Activated T-helper 2 cell treated with anti-CD3 and anti-CD28 coated beads, Interferon-gamma antibody, Interleukin-2, Interleukin-4, amounts not matched to agents 10 μg/mL and 5 μg/mL and 100 μg/mL, durations not matched to agents 14 hours and 24 hours and 36 hours (primary cell): ENCODE data around the gene DENND4C. TPM values are rescaled to one million over a fixed set of nuclear protein-coding genes. Genes with fewer than 3 reads are reported as not detected.
"Not testable (repeated sequence)": the region's sequence is repeated elsewhere in the genome, so short reads cannot be mapped to it uniquely, and the experiment has no call there.

Experiments used
- DNase-seq: peaks from one replicate; pipeline ENCODE4 v3.0.0; 2021; ENCODE audit warnings: low spot score
- H3K27ac Mint-ChIP-seq: one replicate; pipeline ENCODE4 v1.8.0; 2021; ENCODE audit warnings: mixed read lengths
- H3K27me3 Mint-ChIP-seq: one replicate; pipeline ENCODE4 v1.8.0; 2021; ENCODE audit warnings: low read depth, mixed read lengths
- H3K36me3 Mint-ChIP-seq: one replicate; pipeline ENCODE4 v1.8.0; 2021; ENCODE audit warnings: low read depth, mixed read lengths
- H3K4me1 Mint-ChIP-seq: one replicate; pipeline ENCODE4 v1.8.0; 2021; ENCODE audit warnings: low read depth, mixed read lengths
- H3K4me3 Mint-ChIP-seq: one replicate; pipeline ENCODE4 v1.8.0; 2021; ENCODE audit warnings: low read depth, mild to moderate bottlenecking, moderate library complexity, mixed read lengths
- H3K9me3 Mint-ChIP-seq: one replicate; pipeline ENCODE4 v1.8.0; 2021; ENCODE audit warnings: mixed read lengths
- intact Hi-C: fragments of 100-400 bp; cut with micrococcal nuclease; formaldehyde crosslinking; loops from one replicate; pipeline ENCODE4 v1.15.1; 2023
- total RNA-seq: library from RNA; stranded (reverse); gene quantifications from 2 replicates; pipeline ENCODE4 v1.2.3, GENCODE V29; 2022

Gene DENND4C
- total RNA-seq, 1 donor from 2014 or later, result 19.0 TPM

DNA sequence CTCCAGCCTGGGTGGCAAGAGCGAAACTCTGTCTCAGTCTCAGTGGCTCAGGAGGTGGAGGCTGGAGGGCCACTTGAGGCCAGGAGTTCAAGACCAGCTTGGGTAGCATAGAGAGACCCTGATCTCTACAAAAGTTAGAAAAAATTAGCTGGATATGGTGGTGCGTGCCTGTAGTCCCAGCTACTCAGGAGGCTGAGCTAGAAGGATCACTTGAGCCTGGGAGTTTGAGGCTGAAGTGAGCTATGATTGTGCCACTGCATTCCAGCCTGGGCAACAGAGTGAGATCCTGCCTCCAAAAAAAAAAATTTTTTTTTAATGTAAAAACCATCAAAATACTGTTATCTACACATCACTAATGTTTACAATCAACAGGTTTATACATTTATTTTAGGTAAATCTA is 24.6 kb downstream of the DENND4C start:
- H3K9me3 Mint-ChIP-seq, result no peaks in the 10 kb centered on the region
- H3K36me3 Mint-ChIP-seq, result peaks cover 13% of the 10 kb centered on the region
- no peak for DNase-seq
- H3K27ac Mint-ChIP-seq, result no peak overlapping the region
- peaks cover 10% of the 10 kb centered on the region for H3K4me1 Mint-ChIP-seq
- no peak overlapping the region for H3K4me3 Mint-ChIP-seq
- H3K27me3 Mint-ChIP-seq, result no peaks in the 10 kb centered on the region
- intact Hi-C loops, result no loop called here

DNA sequence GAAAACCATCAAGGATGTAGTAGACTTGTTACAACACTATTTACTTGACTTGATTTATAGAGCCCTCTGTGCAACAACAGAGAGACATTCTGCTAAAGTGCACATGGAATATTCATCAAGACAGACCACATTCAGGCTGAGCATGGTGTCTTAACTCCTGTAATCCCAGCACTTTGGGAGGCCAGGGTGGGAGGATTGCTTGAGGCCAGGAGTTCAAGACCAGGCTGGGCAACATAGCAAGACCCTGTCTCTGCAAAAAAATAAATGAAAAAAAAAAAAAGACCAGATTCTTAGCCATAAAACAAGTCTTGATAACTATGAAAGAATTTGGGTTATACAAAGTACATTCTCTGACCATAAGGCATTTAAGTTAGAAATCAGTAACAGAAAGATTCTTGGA is 25.3 kb downstream of the DENND4C start:
- peaks cover 10% of the 10 kb centered on the region for H3K4me1 Mint-ChIP-seq
- peaks cover 6% of the 10 kb centered on the region for H3K36me3 Mint-ChIP-seq
- H3K27ac Mint-ChIP-seq, result no peak overlapping the region
- H3K9me3 Mint-ChIP-seq, result no peaks in the 10 kb centered on the region
- no peak for DNase-seq
- H3K27me3 Mint-ChIP-seq, result no peaks in the 10 kb centered on the region
- H3K4me3 Mint-ChIP-seq, result no peak overlapping the region
- intact Hi-C loops, result no loop called here

DNA sequence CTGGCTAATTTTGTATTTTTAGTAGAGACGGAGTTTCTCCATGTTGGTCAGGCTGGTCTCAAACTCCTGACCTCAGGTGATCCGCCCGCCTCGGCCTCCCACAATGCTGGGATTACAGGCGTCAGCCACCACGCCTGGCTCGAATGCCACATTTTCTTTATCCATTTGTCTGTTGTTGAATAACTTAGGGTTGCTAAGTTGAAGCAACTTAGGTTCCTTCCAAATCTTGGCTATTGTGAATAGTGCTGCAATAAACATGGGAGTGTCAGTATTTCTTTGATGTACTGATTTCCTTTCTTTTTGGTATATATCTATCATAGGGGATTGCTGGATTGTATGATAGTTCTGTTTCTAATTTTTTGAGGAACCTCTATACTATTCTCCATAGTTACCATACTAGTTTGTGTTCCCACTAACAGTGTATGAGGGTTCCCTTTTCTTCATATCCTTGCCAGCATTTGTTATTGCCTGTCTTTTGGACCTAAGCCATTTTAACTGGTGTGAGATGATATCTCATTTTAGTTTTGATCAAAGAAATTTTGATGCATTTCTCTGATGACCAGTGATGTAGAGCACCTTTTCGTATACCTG is 29.3 kb downstream of the DENND4C start:
- DNase-seq, H3K4me3 Mint-ChIP-seq, H3K9me3 Mint-ChIP-seq, H3K36me3 Mint-ChIP-seq, H3K27me3 Mint-ChIP-seq, H3K4me1 Mint-ChIP-seq, H3K27ac Mint-ChIP-seq, intact Hi-C loops: not testable (repeated sequence)

- H3K27me3 Mint-ChIP-seq, intact Hi-C loops, DNase-seq, H3K9me3 Mint-ChIP-seq, H3K27ac Mint-ChIP-seq, H3K4me3 Mint-ChIP-seq: not testable (repeated sequence)
- peaks cover 26% of the 10 kb centered on the region for H3K36me3 Mint-ChIP-seq
- H3K4me1 Mint-ChIP-seq, result peaks cover 37% of the 10 kb centered on the region
Observed at GRCh38 chr9:19265602-19266001, 35.1 kb downstream of the DENND4C start.

DNA sequence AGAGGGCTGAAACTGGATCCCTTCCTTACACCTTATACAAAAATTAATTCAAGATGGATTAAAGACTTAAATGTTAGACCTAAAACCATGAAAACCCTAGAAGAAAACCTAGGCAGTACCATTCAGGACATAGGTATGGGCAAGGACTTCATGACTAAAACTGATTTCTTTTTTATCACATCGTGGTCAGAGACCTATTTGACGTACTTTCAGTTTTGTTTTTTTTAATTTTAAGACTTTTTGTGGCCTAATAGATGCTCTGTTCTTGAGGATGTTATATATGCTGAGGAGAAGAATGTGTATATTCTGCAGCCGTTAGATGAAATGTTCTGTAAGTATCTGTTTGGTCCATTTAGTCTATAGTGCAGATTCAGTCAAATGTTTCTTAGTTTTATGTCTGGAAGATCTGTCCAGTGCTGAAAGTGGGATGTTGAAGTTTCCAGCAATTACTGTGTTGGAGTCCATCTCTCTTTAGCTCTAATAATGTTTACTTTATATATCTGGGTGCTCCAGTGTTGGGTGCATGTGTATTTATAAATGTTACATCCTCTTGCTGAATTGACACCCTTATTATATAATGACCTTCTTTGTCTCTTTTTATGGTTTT is 36.4 kb downstream of the DENND4C start:
- Mint-ChIP-seq H3K4me1 (peaks cover 37% of the 10 kb centered on the region), H3K36me3 (peaks cover 29% of the 10 kb centered on the region)
- H3K27ac Mint-ChIP-seq, H3K27me3 Mint-ChIP-seq, intact Hi-C loops, DNase-seq, H3K4me3 Mint-ChIP-seq, H3K9me3 Mint-ChIP-seq: not testable (repeated sequence)

DNA sequence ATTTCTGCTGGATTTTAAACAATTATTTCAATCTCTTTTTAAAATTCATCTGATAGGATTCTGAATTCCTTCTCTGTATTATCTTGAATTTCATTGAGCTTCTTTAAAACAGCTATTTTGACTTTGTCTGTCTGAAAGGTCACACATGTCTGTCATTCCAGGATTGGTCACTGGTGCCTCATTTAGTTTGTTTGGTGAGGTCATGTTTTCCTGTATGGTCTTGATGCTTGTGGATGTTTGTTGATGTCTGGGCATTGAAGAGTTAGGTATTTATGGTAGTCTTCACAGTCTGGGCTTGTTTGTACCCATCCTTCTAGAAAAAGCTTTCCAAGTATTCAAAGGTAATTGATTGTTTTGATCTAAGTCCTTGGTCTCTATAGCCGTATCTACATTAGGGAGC is 39.1 kb downstream of the DENND4C start:
- H3K27me3 Mint-ChIP-seq, result no peaks in the 10 kb centered on the region
- H3K27ac Mint-ChIP-seq, result no peak overlapping the region
- H3K36me3 Mint-ChIP-seq, result peaks cover 25% of the 10 kb centered on the region
- DNase-seq, result no peak
- no peak overlapping the region for H3K4me3 Mint-ChIP-seq
- intact Hi-C loops, result no loop called here
- H3K9me3 Mint-ChIP-seq, result peaks cover 7% of the 10 kb centered on the region
- H3K4me1 Mint-ChIP-seq, result peaks cover 33% of the 10 kb centered on the region

- Mint-ChIP-seq H3K36me3 (peaks cover 25% of the 10 kb centered on the region), H3K27me3 (no peaks in the 10 kb centered on the region)
Observed at GRCh38 chr9:19270421-19270949, 40.0 kb downstream of the DENND4C start.

DNA sequence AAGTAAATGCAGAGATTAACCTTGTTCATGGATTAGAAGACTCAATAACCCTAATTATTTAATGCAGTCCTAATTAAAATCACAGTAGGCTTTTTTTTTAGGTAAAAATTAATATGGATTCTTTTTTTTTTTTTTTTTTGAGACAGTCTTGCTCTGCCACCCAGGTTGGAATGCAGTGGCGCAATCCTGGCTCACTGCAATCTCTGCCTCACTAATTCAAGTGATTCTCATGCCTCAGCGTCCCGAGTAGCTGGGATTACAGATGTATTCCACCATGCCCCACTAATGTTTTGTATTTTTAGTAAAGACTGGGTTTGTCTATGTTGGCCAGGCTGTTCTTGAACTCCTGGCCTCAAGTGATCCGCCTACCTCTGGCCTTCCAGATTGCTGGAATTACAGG is 40.6 kb downstream of the DENND4C start:
- H3K4me3 Mint-ChIP-seq, result no peak overlapping the region
- H3K27me3 Mint-ChIP-seq, result no peaks in the 10 kb centered on the region
- peaks cover 29% of the 10 kb centered on the region for H3K4me1 Mint-ChIP-seq
- peaks cover 27% of the 10 kb centered on the region for H3K36me3 Mint-ChIP-seq
- H3K27ac Mint-ChIP-seq, result no peak overlapping the region
- peaks cover 7% of the 10 kb centered on the region for H3K9me3 Mint-ChIP-seq
- intact Hi-C loops, result no loop called here
- DNase-seq, result no peak

More at GRCh38 chr9:19270421-19270949, 40.0 kb downstream of the DENND4C start:
- H3K9me3 Mint-ChIP-seq, result peaks cover 7% of the 10 kb centered on the region
- no peak overlapping the region for H3K27ac Mint-ChIP-seq
- DNase-seq, result no peak
- intact Hi-C loops, result no loop called here
- peaks cover 30% of the 10 kb centered on the region for H3K4me1 Mint-ChIP-seq
- H3K4me3 Mint-ChIP-seq, result no peak overlapping the region

GRCh38 chr9:19281801-19282200 is 51.3 kb downstream of the DENND4C start:
- H3K9me3 Mint-ChIP-seq, result no peaks in the 10 kb centered on the region
- no peak overlapping the region for H3K27ac Mint-ChIP-seq
- H3K27me3 Mint-ChIP-seq, result no peaks in the 10 kb centered on the region
- intact Hi-C loops, result no loop called here
- peaks cover 3% of the 10 kb centered on the region for H3K4me1 Mint-ChIP-seq
- DNase-seq, result no peak
- H3K36me3 Mint-ChIP-seq, result no peaks in the 10 kb centered on the region
- no peak overlapping the region for H3K4me3 Mint-ChIP-seq

- Mint-ChIP-seq H3K27me3 (no peaks in the 10 kb centered on the region), H3K4me1 (peaks cover 3% of the 10 kb centered on the region), H3K4me3 (no peak overlapping the region), H3K27ac (no peak overlapping the region), H3K36me3 (peaks cover 5% of the 10 kb centered on the region), H3K9me3 (no peaks in the 10 kb centered on the region)
- intact Hi-C loops, result no loop called here
- no peak for DNase-seq
Observed at GRCh38 chr9:19283072-19283710, 52.7 kb downstream of the DENND4C start.

GRCh38 chr9:19284729-19285128 is 54.2 kb downstream of the DENND4C start:
- DNase-seq, result no peak
- intact Hi-C loops, result no loop called here
- peaks cover 8% of the 10 kb centered on the region for H3K36me3 Mint-ChIP-seq
- H3K27me3 Mint-ChIP-seq, result no peaks in the 10 kb centered on the region
- no peaks in the 10 kb centered on the region for H3K9me3 Mint-ChIP-seq
- H3K27ac Mint-ChIP-seq, result no peak overlapping the region
- no peak overlapping the region for H3K4me3 Mint-ChIP-seq
- peaks cover 3% of the 10 kb centered on the region for H3K4me1 Mint-ChIP-seq

- H3K36me3 Mint-ChIP-seq, result peaks cover 22% of the 10 kb centered on the region
- no peaks in the 10 kb centered on the region for H3K9me3 Mint-ChIP-seq
- H3K4me1 Mint-ChIP-seq, result peaks cover 3% of the 10 kb centered on the region
- no peak overlapping the region for H3K27ac Mint-ChIP-seq
- no peak overlapping the region for H3K4me3 Mint-ChIP-seq
- no peak for DNase-seq
- no peaks in the 10 kb centered on the region for H3K27me3 Mint-ChIP-seq
- intact Hi-C loops, result no loop called here
Observed at GRCh38 chr9:19286634-19287188, 56.2 kb downstream of the DENND4C start.

- intact Hi-C loops, result no loop called here
- no peak for DNase-seq
- H3K4me1 Mint-ChIP-seq, result peaks cover 3% of the 10 kb centered on the region
- H3K4me3 Mint-ChIP-seq, result no peak overlapping the region
- no peaks in the 10 kb centered on the region for H3K27me3 Mint-ChIP-seq
- no peaks in the 10 kb centered on the region for H3K9me3 Mint-ChIP-seq
- peaks cover 27% of the 10 kb centered on the region for H3K36me3 Mint-ChIP-seq
- H3K27ac Mint-ChIP-seq, result no peak overlapping the region
Observed at GRCh38 chr9:19288081-19288480, 57.6 kb downstream of the DENND4C start.
